Renal cortical epithelial cell (primary cell): ENCODE measurements around the gene TUBA1A. TPM values are rescaled to one million over a fixed set of nuclear protein-coding genes. Genes with fewer than 3 reads are reported as not detected.
"Not testable (repeated sequence)": the region's sequence is repeated elsewhere in the genome, so short reads cannot be mapped to it uniquely, and the experiment has no call there.

Experiments used
- DNase-seq: peaks from one replicate; pipeline ENCODE4 v3.0.0-alpha.2; 2011; ENCODE audit warnings: low read depth
- total RNA-seq: library from RNA; depleted of rRNA; stranded (reverse); fragments of >200 nt; gene quantifications from 2 replicates; pipeline ENCODE4 v1.2.3, GENCODE V29; 2014

The TUBA1A gene
- total RNA-seq, 1 donor from 2014 or later: 691 TPM

DNA sequence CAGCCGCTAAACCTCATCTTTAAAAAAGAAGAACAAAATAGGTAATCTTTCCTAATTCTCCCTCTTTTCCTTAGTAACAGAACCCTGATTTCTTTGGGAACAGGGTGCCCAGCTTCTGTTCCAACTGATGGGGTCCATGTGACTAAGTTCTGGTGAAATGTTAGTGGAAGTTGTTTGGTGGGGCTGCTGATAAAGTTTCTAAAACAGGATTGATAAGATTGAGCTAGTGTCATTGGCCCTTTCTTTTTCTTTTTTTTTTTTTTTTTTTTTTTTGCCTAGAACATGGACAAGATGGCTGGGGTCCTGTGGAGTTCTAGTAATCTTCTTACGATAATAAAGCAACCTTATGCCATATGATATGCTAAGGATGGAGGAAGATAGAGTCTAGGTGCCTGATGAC is 41.5 kb downstream of the TUBA1A start:
- no peak for DNase-seq

DNA sequence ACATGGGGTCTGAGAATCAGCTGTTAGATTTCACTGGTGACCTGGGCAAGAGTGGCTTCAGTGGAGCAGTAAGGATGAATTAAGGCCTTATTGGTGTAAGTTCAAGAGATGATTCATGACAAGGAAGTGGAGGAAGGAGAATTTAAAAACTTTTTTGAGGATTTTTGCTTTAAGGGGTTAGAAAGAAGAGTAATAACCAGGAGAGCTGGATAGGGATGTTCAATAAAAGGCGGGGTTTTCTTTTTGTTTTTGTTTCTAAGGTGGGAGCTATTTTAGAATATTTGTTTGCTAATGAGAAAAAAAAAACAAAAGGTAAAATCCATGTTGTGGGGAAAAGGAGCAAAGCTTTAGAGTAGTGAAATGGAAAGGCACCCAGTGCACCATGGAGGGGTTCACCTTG is 42.5 kb downstream of the TUBA1A start:
- DNase-seq: no peak

DNA sequence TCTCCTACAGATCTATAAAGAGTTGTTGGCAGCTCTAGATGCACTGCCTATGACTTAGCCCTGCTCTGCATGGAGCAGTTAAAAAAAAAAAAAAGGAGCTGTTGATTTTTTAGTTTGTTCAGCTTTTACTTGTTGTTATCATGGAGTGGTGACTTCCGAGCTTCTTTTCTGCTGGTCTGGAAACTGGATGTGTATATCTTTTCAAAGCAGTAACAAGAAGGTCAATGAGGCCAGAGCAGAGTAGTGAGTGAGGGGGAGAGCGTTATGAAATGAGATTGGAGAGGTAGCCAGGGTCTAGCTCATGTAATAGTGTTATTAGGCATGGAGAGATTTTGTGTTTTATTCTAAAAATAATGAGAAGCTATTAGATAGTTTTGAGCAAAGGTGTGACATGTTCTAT is 44.5 kb downstream of the TUBA1A start:
- no peak for DNase-seq

DNA sequence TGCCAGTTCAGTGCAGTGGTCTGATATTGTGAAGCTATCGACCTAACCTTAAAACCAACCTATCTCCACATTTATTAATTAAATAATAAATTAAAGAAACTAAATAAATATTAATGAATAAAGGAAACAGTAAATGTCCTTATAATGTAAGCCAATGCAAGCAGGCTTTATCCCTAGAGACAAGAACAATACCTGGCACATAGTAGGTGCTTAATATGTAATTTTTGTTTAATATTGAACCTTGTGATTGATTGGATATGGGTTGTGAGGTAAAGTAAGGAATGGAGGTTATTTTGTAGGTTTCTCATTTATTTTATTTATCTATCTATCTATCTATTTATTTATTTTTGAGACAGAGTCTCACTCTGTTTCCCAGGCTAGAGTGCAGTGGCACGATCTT is 49.9 kb downstream of the TUBA1A start:
- no peak for DNase-seq

DNA sequence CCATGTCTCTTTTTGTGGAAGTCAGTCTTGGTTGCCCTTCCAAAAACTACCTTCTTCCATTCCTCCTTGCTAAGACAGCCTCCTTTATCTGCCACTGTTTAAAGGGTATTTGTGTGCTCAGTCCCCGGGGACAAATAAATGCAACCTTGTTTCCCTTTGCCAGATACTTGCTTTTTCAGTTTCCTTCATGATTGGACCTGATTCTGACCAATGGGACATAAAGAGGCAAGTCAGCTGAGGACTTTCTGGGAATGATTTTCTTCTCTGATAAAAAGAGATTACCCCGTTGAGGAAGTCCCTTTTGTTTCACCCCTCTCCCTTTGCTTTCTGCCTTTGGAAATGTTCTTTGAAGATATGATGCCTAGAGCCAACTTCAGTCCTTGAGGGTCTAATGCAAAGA is 50.3 kb downstream of the TUBA1A start:
- DNase-seq: no peak

DNA sequence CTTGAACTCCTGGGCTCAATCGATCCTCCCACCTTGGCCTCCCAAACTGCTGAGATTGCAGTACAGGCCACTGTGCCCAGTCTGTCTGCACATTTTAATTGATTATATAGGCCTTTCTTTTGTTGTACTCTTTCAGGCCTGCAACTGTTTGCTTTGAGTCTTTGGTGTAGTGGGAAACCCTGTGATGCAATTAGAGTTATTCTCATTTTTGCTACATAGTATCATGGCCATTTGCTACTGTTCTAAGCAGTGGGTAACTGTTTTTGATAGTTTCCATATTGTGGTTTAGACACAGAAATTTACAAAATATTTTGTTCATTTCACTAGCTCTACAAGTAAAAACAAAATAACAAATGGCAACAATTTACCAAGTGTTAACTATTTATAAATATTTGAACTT is 51.4 kb downstream of the TUBA1A start:
- no peak for DNase-seq

DNA sequence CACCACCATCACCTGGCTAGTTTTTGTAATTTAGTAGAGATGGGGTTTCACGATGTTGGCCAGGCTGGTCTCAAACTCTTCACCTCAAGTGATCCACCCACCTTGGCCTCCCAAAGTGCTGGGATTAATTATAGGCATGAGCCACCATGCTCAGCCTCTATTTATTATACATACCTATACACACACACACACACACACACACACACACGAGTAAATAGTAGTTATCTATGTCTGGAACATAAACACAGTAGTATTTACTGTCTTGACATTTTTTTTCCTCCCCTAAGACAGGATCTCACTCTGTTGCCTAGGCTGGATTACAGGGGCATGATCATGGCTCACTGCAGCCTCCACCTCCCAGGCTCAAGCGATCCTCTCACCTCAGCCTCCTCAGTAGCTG is 51.9 kb downstream of the TUBA1A start:
- DNase-seq: not testable (repeated sequence)

Other genes with a start within 250 kb of the TUBA1A start
- gene ARF3, start 231.6 kb downstream of the TUBA1A start, total RNA-seq: 50.7 and 95.9 TPM in 2 replicates
- gene WNT10B, start 217.3 kb downstream of the TUBA1A start, total RNA-seq: 0.35 and 0.60 TPM in 2 replicates
- gene WNT1, start 210.8 kb downstream of the TUBA1A start, total RNA-seq: not detected in 2 replicates
- 0.05 TPM in 1 of 2 replicates, not detected in the other for gene DDN, start 189.7 kb downstream of the TUBA1A start, total RNA-seq
- 63.0 and 86.1 TPM in 2 replicates for gene PRKAG1, start 170.3 kb downstream of the TUBA1A start, total RNA-seq
- 13.0 and 110 TPM in 2 replicates for gene KMT2D, start 128.3 kb downstream of the TUBA1A start, total RNA-seq
- gene RHEBL1, start 119.1 kb downstream of the TUBA1A start, total RNA-seq: 0.10 and 1.7 TPM in 2 replicates
- 0.05 TPM in 1 of 2 replicates, not detected in the other for gene DHH, start 94.3 kb downstream of the TUBA1A start, total RNA-seq
- gene LMBR1L, start 78.2 kb downstream of the TUBA1A start, total RNA-seq: 33.3 and 34.3 TPM in 2 replicates
- gene TUBA1B, start 57.7 kb downstream of the TUBA1A start, total RNA-seq: 420 and 2,146 TPM in 2 replicates
- 212 and 831 TPM in 2 replicates for gene TUBA1C, start 76.0 kb upstream of the TUBA1A start, total RNA-seq
- gene PRPH, start 106.1 kb upstream of the TUBA1A start, total RNA-seq: not detected in 2 replicates
- gene TROAP, start 134.2 kb upstream of the TUBA1A start, total RNA-seq: 0.60 and 6.6 TPM in 2 replicates
- 0.52 and 0.99 TPM in 2 replicates for gene C1QL4, start 148.1 kb upstream of the TUBA1A start, total RNA-seq
- gene DNAJC22, start 157.8 kb upstream of the TUBA1A start, total RNA-seq: 3.1 and 18.8 TPM in 2 replicates
- 22.1 and 42.4 TPM in 2 replicates for gene SPATS2, start 178.4 kb upstream of the TUBA1A start, total RNA-seq